Activated naive CD4-positive, alpha-beta T cell (primary cell): Measurements from ENCODE around the gene UCP2.

Source experiments
- DNase-seq, 4 experiments: peaks; one replicate each; lab custom pipeline; 2025; lab: John Stamatoyannopoulos, UW

UCP2 gene

GRCh38 chr11:73969991-73970800, 12.4 kb downstream of the UCP2 start:
- DNase-seq = no peak

- DNase-seq = no peak
These were observed 13.6 kb downstream of the UCP2 start for GRCh38 chr11:73969091-73969490.

- DNase-seq = no peak
These were observed 14.2 kb downstream of the UCP2 start for GRCh38 chr11:73968356-73968966.

GRCh38 chr11:73965764-73966121, 16.9 kb downstream of the UCP2 start:
- no peak for DNase-seq

- DNase-seq = no peak
These were observed 17.4 kb downstream of the UCP2 start for GRCh38 chr11:73965076-73965763.

GRCh38 chr11:73963861-73964260, 18.8 kb downstream of the UCP2 start:
- DNase-seq = no peak

- DNase-seq = no peak
These were observed 20.4 kb downstream of the UCP2 start for GRCh38 chr11:73962101-73962705.

GRCh38 chr11:73961321-73961720, 21.3 kb downstream of the UCP2 start:
- no peak for DNase-seq

GRCh38 chr11:73958521-73959141, 24.0 kb downstream of the UCP2 start:
- DNase-seq = no peak

- no peak for DNase-seq
These were observed 24.8 kb downstream of the UCP2 start for GRCh38 chr11:73957654-73958361.

- DNase-seq = no peak
These were observed 25.6 kb downstream of the UCP2 start for GRCh38 chr11:73956876-73957653.

GRCh38 chr11:73951797-73952196, 30.8 kb downstream of the UCP2 start:
- DNase-seq = no peak

GRCh38 chr11:73950869-73951710, 31.6 kb downstream of the UCP2 start, which contains the start of gene DNAJB13:
Gene DNAJB13 (plus strand): TSS chr11:73951026. CDS start chr11:73951070, 44 bp downstream.
- no peak for DNase-seq

- DNase-seq = no peak
These were observed 32.7 kb downstream of the UCP2 start for GRCh38 chr11:73949912-73950311.

GRCh38 chr11:73949246-73949645, 33.4 kb downstream of the UCP2 start:
- no peak for DNase-seq

GRCh38 chr11:73946798-73947458, 35.7 kb downstream of the UCP2 start:
- DNase-seq = no peak

- no peak for DNase-seq
These were observed 37.2 kb downstream of the UCP2 start for GRCh38 chr11:73945396-73945795.

GRCh38 chr11:73944901-73945300, 37.7 kb downstream of the UCP2 start:
- DNase-seq = no peak

GRCh38 chr11:73944085-73944484, 38.6 kb downstream of the UCP2 start:
- no peak for DNase-seq
